Immature natural killer cell (primary cell): ENCODE data around the gene ITPR2. TPM values are rescaled to one million over a fixed set of nuclear protein-coding genes. Genes with fewer than 3 reads are reported as not detected.
"Not testable (repeated sequence)": the region's sequence is repeated elsewhere in the genome, so short reads cannot be mapped to it uniquely, and the experiment has no call there.

Source experiments
- DNase-seq, 3 donors: peaks; one replicate each; pipeline ENCODE4 v3.0.0; 2022; ENCODE audit warnings: mixed read lengths in 1 of 3
- H3K27ac Mint-ChIP-seq, 6 donors: one replicate each; pipeline ENCODE4 v1.8.0; 2020; ENCODE audit warnings: mixed read lengths in 6 of 6, mild to moderate bottlenecking in 5 of 6, inconsistent platforms in 4 of 6, moderate library complexity in 3 of 6
- H3K27me3 Mint-ChIP-seq, 3 donors: one replicate each; pipeline ENCODE4 v1.8.0; 2020 to 2021; ENCODE audit warnings: low read depth in 3 of 3, mild to moderate bottlenecking in 3 of 3, mixed read lengths in 3 of 3, moderate library complexity in 3 of 3, inconsistent platforms in 1 of 3
- H3K36me3 Mint-ChIP-seq, 3 donors: one replicate each; pipeline ENCODE4 v1.8.0; 2020; ENCODE audit warnings: mixed read lengths in 3 of 3, inconsistent platforms in 2 of 3, mild to moderate bottlenecking in 2 of 3
- H3K4me1 Mint-ChIP-seq, 2 donors: one replicate each; pipeline ENCODE4 v1.8.0; 2020; ENCODE audit warnings: inconsistent platforms in 2 of 2, mild to moderate bottlenecking in 2 of 2, mixed read lengths in 2 of 2, moderate library complexity in 1 of 2
- H3K4me3 Mint-ChIP-seq, 5 donors: one replicate each; pipeline ENCODE4 v1.8.0; 2020; ENCODE audit warnings: mild to moderate bottlenecking in 5 of 5, mixed read lengths in 5 of 5, inconsistent platforms in 3 of 5, moderate library complexity in 3 of 5
- H3K9me3 Mint-ChIP-seq, 6 donors: one replicate each; pipeline ENCODE4 v1.8.0; 2020; ENCODE audit warnings: mild to moderate bottlenecking in 6 of 6, mixed read lengths in 6 of 6, inconsistent platforms in 4 of 6, moderate library complexity in 3 of 6
- polyA plus RNA-seq, 3 donors: library from polyadenylated mRNA; unstranded; fragments of 300-500 nt; fragmentation: Illumina TruSeq; gene quantifications; one replicate each; pipeline ENCODE4 v1.2.3, GENCODE V29; 2021

Gene ITPR2
- polyA plus RNA-seq, 3 donors from 2014 or later, result 7.2 to 23.4 (median 7.4) TPM

DNA sequence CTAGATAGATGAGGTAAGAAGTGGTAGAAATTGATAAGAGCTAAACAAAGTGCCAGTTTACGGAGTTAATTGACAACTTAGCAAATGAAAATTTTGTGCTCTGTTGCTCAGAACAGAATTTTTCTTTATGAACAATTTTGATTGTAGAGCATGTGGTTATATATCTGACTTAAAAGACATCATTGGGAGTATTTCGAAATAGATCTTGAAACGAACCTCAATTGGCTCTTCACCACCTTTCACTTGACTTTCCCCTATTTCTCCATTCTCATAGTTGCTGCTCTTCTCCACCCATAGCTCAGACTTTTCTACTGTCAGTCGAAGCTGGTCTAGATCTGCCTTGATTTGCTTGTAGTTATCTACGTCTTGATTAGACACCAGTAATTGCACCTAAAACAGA is 212.1 kb downstream of the ITPR2 start:
- peak overlapping the region in 1 of 6 donors; percentile 31 for H3K27ac Mint-ChIP-seq
- no peak for DNase-seq
- H3K27me3 Mint-ChIP-seq, result no peaks in the 10 kb centered on the region
- no peaks in the 10 kb centered on the region for H3K9me3 Mint-ChIP-seq
- peaks cover 24 to 70% (median 39%) of the 10 kb centered on the region in 3 donors for H3K36me3 Mint-ChIP-seq
- H3K4me3 Mint-ChIP-seq, result no peak overlapping the region
- peaks cover 0 to under 1% of the 10 kb centered on the region in 2 donors for H3K4me1 Mint-ChIP-seq

DNA sequence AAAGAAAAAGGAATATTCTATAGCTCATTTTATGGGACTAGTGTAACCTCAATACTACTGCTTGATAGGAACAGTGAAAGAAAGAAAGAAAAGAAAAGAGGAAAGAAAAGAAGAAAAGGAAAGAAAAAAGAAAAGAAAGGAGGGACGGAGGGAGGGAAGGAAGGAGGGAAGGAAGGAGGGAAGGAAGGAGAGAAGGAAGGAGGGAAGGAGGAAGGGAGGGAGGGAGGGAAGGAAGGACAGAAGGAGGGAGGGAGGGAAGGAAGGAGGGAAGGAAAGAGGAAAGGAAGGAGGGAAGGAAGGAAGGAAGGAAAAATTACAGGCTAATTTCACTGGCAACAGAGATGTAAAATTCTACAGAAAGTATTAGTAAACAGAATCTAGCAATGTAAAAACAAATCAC is 215.5 kb downstream of the ITPR2 start:
- H3K4me3 Mint-ChIP-seq, result no peak overlapping the region
- H3K4me1 Mint-ChIP-seq, result no peaks in the 10 kb centered on the region
- no peaks in the 10 kb centered on the region for H3K9me3 Mint-ChIP-seq
- no peak for DNase-seq
- H3K27me3 Mint-ChIP-seq, result no peaks in the 10 kb centered on the region
- H3K27ac Mint-ChIP-seq, result no peak overlapping the region
- H3K36me3 Mint-ChIP-seq, result peaks cover 20 to 50% (median 27%) of the 10 kb centered on the region in 3 donors

DNA sequence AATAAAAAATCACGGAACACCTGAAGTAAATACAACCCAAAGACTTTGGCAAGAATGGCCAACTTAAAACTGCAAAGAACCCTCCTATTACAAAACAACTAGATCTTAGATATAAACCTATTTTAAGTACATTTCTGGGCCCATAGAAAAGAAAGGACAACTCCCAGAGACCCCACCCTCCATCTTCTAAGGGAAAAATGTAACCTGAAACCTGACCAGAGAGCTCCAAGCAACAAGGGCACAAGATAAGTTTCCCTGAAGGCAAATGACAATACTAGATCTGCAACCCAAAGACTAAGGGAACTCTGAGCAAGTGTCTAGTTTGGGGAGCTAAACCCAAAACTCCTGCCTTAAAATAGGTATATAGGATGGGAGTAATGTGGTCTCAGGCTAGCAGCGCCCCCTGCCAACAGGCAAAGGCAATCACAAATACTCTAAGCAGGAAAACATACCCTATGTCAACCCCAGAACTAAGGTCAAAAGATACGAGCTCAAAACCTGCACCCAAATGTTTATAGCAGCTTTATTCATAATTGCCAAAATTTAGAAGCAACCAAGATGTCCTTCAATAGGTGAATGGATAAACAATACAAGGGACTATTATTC is 218.9 kb downstream of the ITPR2 start:
- Mint-ChIP-seq H3K4me3 (no peak overlapping the region), H3K4me1 (no peaks in the 10 kb centered on the region), H3K9me3 (no peaks in the 10 kb centered on the region), H3K36me3 (peaks cover 2 to 21% (median 9%) of the 10 kb centered on the region in 3 donors), H3K27me3 (no peaks in the 10 kb centered on the region), H3K27ac (no peak overlapping the region)
- DNase-seq, result no peak

DNA sequence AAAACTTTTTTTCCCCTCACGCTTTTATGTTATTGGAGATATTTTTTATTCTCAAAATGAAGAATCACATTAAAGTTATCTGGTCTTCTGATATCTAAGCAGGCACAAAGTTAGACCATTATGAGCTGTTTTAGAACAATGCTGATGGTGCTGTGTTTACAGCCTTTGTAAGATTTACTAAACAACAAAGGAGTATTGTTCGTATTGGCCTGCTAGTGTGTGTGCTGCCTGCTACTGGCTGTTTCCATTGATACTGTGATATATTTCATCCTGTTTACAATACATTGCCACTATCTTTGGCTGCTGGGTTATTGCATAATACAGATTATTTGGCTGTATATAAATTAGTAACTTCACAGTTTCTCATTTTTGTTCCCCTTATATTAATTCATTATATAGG is 220.8 kb downstream of the ITPR2 start:
- H3K27ac Mint-ChIP-seq, result no peak overlapping the region
- H3K4me1 Mint-ChIP-seq, result no peaks in the 10 kb centered on the region
- no peak overlapping the region for H3K4me3 Mint-ChIP-seq
- DNase-seq, result no peak
- H3K9me3 Mint-ChIP-seq, result no peaks in the 10 kb centered on the region
- H3K27me3 Mint-ChIP-seq, result no peaks in the 10 kb centered on the region
- H3K36me3 Mint-ChIP-seq, result peaks cover 4 to 16% (median 4%) of the 10 kb centered on the region in 3 donors

DNA sequence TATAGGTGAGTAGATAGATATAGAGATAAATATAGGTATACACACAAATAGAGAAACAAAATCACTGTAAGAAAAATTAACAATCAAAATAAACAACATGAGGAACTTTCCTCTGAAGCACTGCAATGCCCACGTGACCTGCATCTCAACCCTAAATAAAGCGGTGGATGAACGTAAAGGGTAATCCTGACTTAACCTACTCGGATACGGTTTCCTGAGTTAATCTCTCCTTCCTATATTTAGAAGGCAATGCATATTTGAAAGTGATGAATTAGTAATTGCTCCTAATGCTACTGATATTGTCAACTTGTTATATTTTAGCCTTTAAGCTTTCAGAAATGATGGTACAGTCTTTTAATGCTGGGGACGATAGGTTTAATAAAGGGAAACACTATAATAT is 221.4 kb downstream of the ITPR2 start:
- Mint-ChIP-seq H3K4me1 (no peaks in the 10 kb centered on the region), H3K9me3 (no peaks in the 10 kb centered on the region), H3K36me3 (peaks cover 4 to 11% (median 4%) of the 10 kb centered on the region in 3 donors), H3K4me3 (no peak overlapping the region), H3K27ac (no peak overlapping the region), H3K27me3 (no peaks in the 10 kb centered on the region)
- no peak for DNase-seq

DNA sequence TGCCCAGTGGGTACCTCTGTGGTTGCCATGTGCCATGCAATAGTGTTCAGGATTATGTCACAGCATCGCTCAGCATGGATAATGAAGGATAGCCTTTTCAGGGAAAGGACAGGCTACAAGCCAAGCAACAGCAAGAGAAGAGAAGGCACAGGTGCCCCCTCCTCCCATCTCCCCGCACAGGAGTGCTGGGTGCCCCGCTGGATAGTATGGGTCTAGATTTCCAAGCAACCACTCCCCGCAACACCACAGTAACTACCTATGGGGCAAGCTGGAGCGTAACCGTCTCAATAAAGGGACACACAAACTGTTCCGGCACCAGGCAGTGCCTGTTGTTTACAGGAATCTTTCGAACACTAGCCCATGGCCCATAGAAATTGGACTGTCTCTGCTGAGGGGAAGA is 222.2 kb downstream of the ITPR2 start:
- Mint-ChIP-seq H3K4me3 (no peak overlapping the region), H3K4me1 (no peaks in the 10 kb centered on the region), H3K27ac (no peak overlapping the region), H3K27me3 (no peaks in the 10 kb centered on the region), H3K9me3 (no peaks in the 10 kb centered on the region), H3K36me3 (peaks cover 4 to 13% (median 7%) of the 10 kb centered on the region in 3 donors)
- DNase-seq, result no peak

DNA sequence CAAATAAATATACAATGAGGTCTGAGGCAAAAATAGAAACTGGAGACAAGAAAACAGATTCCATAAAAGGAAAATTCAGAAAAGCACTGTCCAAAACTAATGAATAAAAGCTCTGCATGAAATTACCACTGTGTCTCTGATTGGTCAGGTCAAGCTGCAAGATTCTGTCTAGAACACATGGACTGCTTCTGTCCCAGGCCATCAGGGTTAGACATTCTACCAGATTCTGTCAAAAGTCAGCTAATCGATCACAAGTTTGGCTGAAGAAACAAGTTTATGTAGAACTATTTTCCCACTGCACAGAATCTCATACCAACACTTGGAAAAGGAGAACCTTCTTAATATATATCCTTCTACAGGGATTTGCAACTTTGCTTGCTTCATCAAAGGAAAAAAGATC is 223.0 kb downstream of the ITPR2 start:
- no peaks in the 10 kb centered on the region for H3K4me1 Mint-ChIP-seq
- DNase-seq, result no peak
- H3K27ac Mint-ChIP-seq, result no peak overlapping the region
- H3K4me3 Mint-ChIP-seq, result no peak overlapping the region
- H3K9me3 Mint-ChIP-seq, result no peaks in the 10 kb centered on the region
- peaks cover 6 to 13% (median 9%) of the 10 kb centered on the region in 3 donors for H3K36me3 Mint-ChIP-seq
- H3K27me3 Mint-ChIP-seq, result no peaks in the 10 kb centered on the region

DNA sequence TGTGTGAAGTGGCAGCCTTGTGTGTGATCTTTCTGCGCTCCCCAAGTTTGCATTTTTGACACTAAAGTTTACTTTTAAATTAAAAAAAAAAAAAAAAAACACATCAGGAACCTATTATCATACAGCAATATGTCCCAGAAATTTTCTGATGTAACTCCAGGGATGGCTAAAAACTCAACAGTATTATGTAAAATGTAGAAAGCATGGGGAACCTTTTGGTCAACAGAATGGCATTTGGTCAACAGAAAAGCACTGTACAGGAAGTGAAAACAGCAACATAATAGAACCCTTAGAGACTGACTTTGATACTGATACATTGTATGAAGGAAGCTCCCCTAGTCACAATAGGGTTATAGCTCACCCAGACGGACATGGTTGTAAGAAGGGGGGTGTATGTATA is 224.3 kb downstream of the ITPR2 start:
- H3K36me3 Mint-ChIP-seq, result peaks cover 11 to 19% (median 13%) of the 10 kb centered on the region in 3 donors
- no peak overlapping the region for H3K27ac Mint-ChIP-seq
- H3K9me3 Mint-ChIP-seq, result no peaks in the 10 kb centered on the region
- no peaks in the 10 kb centered on the region for H3K27me3 Mint-ChIP-seq
- H3K4me1 Mint-ChIP-seq, result no peaks in the 10 kb centered on the region
- no peak overlapping the region for H3K4me3 Mint-ChIP-seq
- DNase-seq, result no peak

DNA sequence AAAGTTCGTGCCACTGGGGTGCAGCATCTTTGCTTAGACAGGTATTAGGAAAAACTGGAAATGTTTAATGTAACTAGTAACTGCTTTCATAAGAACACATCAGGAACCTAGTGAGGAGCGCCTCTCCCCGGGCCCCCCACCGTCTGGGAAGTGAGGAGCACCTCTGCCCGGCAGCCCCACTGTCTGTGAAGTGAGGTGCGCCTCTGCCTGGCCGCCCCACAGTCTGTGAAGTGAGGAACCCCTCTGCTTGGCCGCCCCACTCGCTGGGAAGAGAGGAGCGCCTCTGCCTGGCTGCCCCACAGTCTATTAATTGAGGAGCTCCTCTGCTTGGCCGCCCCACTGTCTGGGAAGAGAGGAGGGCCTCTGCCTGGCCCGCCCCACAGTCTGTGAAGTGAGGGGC is 224.7 kb downstream of the ITPR2 start:
- Mint-ChIP-seq H3K27ac (no peak overlapping the region), H3K4me3 (no peak overlapping the region), H3K9me3 (no peaks in the 10 kb centered on the region), H3K36me3 (peaks cover 11 to 19% (median 13%) of the 10 kb centered on the region in 3 donors), H3K27me3 (no peaks in the 10 kb centered on the region), H3K4me1 (no peaks in the 10 kb centered on the region)
- DNase-seq, result no peak

DNA sequence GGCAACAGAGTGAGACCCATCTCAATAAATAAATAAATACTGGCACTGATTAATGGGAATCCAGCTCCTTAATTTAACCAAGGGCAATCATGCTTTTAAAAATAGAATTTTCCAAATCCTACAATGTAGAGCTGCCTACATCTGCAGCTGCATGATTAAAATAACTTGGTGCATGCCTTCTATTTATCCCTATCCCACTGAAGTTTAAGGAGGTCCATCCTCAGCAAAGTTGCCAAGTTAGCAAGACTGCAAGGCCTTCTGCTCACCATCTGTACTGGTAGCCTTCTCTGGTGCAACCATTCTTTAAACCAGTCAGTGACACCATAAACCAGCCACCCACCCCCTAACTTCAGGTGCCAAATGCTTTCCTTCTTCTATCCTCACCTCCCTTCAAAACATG is 226.1 kb downstream of the ITPR2 start:
- no peaks in the 10 kb centered on the region for H3K4me1 Mint-ChIP-seq
- peaks cover 16 to 20% (median 20%) of the 10 kb centered on the region in 3 donors for H3K36me3 Mint-ChIP-seq
- H3K27me3 Mint-ChIP-seq, result no peaks in the 10 kb centered on the region
- no peak overlapping the region for H3K27ac Mint-ChIP-seq
- no peak for DNase-seq
- no peak overlapping the region for H3K4me3 Mint-ChIP-seq
- H3K9me3 Mint-ChIP-seq, result no peaks in the 10 kb centered on the region

DNA sequence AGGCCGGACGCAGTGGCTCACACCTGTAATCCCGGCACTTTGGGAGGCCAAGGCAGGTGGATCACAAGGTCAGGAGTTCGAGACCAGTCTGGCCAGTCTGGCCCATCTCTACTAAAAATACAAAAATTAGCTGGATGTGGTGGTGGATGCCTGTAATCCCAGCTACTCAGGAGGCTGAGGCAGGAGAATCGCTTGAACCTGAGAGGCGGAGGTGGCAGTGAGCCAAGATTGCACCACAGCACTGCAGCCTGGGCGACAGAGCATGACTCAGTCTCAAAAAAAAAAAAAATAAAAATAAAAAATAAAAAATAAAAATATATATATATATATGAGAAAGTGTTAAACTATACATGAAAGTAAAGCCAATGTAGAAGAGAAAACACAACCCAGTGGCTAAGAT is 228.2 kb downstream of the ITPR2 start:
- H3K27ac Mint-ChIP-seq, H3K4me1 Mint-ChIP-seq, DNase-seq, H3K27me3 Mint-ChIP-seq, H3K4me3 Mint-ChIP-seq, H3K9me3 Mint-ChIP-seq: not testable (repeated sequence)
- H3K36me3 Mint-ChIP-seq, result peaks cover 30 to 38% (median 34%) of the 10 kb centered on the region in 3 donors

DNA sequence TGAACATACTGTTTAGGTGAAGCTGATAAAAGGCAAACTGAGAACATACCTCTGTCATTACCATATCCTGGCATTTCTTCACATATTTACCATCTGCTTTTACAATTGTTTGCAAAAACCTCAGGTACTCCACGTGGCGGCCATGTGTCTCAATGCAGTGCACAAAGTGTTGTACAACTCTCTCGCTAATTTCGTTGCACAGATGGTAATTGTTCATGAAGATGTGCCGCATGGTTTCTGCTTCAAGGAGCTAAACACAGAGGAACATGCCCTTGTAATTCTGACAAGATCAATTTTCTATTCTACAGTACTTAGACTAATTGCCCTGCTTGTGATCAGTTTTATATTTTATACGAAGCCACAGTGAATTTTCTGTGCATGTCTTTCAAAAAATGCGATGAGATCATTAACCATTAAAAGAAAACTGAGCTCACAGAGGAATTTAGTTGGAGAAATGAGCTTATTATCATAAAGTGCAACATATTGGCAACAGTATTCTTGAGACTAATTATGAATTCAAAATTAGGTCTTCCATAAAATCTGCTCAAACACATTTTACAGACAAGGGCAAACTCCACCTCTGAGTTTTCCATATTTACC is 233.8 kb downstream of the ITPR2 start:
- H3K36me3 Mint-ChIP-seq, result peaks cover 46 to 60% (median 58%) of the 10 kb centered on the region in 3 donors

DNA sequence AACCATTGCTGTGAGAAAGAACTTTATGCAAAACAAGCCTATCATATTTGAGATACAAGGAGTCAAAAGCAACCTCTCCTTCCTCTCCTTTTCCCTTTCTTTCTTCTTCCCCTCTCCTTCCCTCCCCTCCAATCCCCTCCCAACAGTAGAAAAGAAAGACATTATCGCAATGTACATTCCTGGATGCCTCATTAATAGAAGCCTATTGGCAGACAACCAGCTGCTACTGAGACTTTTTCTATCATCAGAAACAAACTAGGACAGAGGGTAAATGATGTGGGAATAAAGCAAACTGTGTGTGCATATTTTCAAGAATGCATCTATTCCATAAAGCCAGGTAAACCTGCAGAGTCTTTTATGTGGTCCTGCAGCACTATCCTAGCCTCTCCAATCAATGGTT is 237.2 kb downstream of the ITPR2 start:
- no peaks in the 10 kb centered on the region for H3K9me3 Mint-ChIP-seq
- peaks cover 0 to 3% (median 0%) of the 10 kb centered on the region in 3 donors for H3K27me3 Mint-ChIP-seq
- no peak for DNase-seq
- H3K4me1 Mint-ChIP-seq, result no peaks in the 10 kb centered on the region
- H3K36me3 Mint-ChIP-seq, result peaks cover 47 to 69% (median 66%) of the 10 kb centered on the region in 3 donors
- H3K27ac Mint-ChIP-seq, result no peak overlapping the region
- no peak overlapping the region for H3K4me3 Mint-ChIP-seq

More for the DNA sequence above, 233.8 kb downstream of the ITPR2 start:
- H3K27ac Mint-ChIP-seq, result no peak overlapping the region
- no peak for DNase-seq
- no peak overlapping the region for H3K4me3 Mint-ChIP-seq
- H3K9me3 Mint-ChIP-seq, result no peaks in the 10 kb centered on the region
- no peaks in the 10 kb centered on the region for H3K4me1 Mint-ChIP-seq
- no peaks in the 10 kb centered on the region for H3K27me3 Mint-ChIP-seq

DNA sequence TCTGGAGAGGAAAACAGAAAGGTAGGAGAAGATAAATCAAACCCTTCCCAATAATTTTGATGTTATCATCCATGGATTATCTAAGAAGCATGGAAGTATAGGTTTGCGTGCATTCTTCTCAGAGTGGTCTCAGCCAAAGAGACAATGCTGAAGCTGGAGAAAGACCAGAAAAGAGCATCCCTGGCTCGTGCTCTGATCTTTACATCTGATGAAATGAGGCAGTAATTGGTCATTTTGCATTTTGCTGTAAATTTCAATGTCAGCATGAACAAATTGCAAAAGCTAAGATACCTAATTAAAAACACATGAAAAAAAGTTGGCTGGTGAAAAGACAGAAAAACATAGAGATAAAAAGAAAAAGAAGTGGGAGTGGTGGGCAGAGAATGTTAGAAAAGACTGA is 252.4 kb downstream of the ITPR2 start:
- H3K9me3 Mint-ChIP-seq, result no peaks in the 10 kb centered on the region
- DNase-seq, result no peak
- H3K36me3 Mint-ChIP-seq, result peaks cover 25 to 30% (median 26%) of the 10 kb centered on the region in 3 donors
- H3K27me3 Mint-ChIP-seq, result no peaks in the 10 kb centered on the region
- peak overlapping the region in 1 of 6 donors; percentile 35 for H3K27ac Mint-ChIP-seq
- no peak overlapping the region for H3K4me3 Mint-ChIP-seq
- H3K4me1 Mint-ChIP-seq, result peaks cover 8 to 14% of the 10 kb centered on the region in 2 donors

DNA sequence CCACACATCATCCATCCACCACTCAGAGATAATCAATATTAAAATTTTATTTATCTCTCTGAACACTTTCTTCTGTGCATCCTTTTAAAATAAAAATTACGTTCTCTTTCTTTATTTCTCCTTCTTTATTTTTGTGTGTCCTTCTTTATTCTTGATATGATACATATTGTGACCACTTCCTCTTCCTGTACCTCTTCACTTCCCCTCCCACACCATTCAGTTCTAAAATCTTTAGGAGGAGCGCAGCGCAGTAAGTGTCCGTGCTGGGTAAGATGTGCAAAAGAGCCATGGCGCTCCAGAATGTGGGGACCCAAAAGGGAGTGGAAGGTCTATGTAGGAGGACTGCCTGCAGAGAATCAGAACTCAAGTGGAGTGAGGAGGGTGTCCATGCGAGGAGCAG is 256.7 kb downstream of the ITPR2 start:
- H3K36me3 Mint-ChIP-seq, result peaks cover 39 to 56% (median 43%) of the 10 kb centered on the region in 3 donors
- no peak overlapping the region for H3K4me3 Mint-ChIP-seq
- DNase-seq, result no peak
- H3K27me3 Mint-ChIP-seq, result peaks cover 0 to 2% (median 0%) of the 10 kb centered on the region in 3 donors
- H3K4me1 Mint-ChIP-seq, result peaks cover 10 to 20% of the 10 kb centered on the region in 2 donors
- no peaks in the 10 kb centered on the region for H3K9me3 Mint-ChIP-seq
- peak overlapping the region in 2 of 6 donors; percentile 4 to 79 for H3K27ac Mint-ChIP-seq
